GM18502 (cell line): Measurements from ENCODE around the gene FOS.

Experiments used
- ATAC-seq: cut with Tn5 transposase; IDR thresholded peaks from one replicate; pipeline ENCODE4 v1.9.1; 2021; ENCODE audit warnings: mild to moderate bottlenecking; ENCODE audit not compliant: unreplicated experiment, poor library complexity

Gene FOS

DNA sequence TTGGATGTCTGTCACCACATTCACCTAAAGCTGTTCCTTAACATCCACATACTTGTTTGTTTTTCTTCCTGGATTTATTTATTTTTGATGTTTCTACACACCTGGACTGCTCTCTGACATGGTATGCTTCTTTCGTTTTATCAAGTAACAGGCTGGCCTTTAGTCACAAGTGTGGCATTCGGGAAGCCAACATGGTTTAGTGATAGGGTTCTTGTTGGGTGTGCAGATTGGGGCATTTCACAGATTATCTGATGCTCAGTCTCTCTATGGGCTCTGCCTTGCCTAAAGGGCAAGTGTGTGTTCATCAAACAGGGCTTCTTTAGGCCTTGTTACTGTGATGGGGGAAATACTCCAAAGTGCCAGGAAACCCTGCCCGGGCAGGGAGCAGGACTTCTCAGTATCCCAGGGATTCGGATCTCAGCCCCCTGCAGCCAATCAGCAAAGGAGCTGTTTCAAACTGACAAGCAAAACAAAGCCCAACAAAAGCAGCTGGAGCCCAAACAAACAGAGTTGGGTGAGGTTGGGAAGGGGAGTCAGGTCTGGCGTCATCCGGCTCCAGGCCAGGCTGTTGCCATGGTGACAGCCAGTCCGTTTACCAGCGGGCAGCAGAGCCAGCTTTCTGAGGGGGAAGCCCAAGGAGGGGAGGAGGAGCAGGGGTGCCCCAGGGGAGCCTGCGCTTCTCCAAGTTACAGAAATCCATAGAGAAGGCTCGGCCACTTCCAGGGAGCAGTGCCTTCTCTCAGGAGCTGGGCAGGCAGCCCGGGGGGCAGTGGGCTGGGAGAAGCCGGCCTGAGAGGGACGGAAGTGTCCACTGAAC is 31.9 kb downstream of the FOS start:
- no peak for ATAC-seq

DNA sequence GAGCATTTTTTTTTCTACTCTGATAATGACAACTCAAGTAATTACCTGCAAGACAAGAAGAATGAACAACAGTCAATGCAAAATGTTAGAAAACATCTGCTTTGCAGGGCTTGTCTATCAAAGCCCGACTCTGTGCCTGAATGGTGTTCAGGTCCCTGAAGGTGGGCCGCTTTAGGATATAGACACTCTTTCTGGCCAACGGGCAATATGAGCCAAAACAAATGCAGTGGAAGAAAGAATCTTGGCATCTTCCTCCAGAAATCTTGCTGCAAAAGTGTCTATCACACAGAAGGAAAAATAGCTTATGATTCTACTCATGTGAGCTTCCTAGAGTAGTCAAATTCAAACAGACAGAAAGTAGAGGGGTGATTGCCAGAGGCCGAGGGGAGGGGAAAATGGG is 32.7 kb downstream of the FOS start:
- no peak for ATAC-seq

DNA sequence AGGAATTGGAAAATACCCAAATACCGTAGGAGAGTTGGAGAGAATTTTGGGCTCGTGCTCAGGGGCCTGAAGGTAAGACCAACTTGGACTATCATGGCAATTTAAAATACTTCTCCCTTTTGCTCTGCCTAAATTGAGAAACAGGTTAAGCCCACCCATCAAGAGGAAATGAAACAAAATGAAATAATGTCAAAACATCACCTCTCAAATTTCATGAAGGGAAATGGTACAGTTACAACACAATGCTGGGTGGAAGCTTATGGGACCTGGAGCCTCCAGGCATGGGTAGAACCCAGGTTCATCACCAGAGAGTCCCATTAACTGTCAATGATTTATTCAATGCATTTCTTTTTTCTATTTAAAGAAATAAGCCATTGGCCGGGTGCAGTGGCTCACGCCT is 33.7 kb downstream of the FOS start:
- ATAC-seq = no peak

DNA sequence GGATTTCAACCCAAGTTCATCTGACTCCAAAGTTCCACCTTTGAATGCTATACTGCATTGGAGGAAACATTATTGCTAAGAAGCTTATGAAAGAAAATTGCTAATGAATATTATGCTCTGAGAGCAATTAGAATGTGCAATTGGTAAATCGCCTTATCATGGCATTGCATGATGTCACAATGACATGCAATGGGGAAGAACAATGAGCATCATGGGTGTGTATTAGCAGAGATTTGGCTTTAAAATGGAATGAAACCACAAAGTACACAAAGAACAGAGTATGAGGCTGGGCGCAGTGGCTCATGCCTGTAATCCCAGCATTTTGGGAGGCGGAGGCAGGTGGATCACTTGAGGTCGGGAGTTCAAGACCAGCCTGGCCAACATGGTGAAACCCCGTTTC is 34.7 kb downstream of the FOS start:
- ATAC-seq = no peak

DNA sequence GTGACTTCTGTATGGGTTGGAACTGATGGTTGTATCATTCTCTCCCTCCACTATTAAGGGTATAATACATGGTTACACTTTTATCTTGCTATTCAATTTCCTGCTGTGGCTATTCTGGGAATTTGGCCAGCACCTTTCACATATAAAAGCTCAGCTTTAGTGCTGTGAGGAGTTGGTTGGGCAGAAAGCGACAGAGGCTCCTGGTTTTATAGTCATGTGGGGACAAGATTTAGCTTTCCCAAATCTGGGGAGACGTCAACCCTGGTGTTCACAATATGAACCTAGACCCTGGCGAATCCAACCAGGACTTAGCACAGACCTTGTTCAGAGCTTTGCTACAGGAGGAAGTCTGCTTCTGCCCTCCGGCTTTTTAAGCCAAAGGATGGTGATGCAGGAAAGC is 36.5 kb downstream of the FOS start:
- no peak for ATAC-seq

DNA sequence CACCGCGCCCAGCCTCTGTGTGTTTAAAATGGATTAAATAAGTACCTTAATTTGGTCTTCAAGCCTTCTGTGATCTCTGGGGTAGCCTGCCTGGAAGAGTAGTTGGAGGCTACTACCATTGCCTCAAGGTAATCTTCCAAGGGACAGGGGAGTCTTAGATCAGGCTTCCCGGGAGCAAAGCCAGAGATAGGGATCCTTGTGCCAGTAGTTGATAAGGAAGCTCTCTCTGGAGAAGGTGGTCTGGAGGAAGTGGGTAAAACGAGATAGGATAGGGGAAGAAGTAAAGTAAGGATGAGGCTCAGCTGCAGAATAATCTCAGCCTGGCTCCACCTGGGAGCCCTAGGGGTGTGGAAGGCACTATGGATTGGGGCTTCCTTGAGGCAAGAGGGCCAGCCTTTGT is 38.5 kb downstream of the FOS start:
- no peak for ATAC-seq

DNA sequence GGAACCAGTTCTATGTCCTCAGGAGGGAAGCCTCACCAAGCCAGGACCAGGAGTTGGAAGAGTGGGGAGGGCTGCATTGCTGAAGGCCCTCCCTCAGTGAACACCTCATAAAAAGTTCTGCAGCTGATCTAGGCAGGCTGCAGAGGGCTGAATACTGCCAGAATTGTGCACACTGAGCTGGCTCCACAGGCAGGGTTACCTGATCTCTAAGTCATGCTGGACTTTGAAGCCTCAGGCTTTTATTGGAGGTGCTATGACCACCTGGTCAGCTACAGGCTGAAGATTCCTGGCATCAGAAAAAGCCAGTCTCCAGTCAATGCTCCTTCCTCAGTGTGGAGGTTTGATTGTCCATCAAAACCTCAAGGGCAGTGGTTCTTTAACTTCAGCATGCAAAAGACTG is 39.7 kb downstream of the FOS start:
- ATAC-seq = no peak

DNA sequence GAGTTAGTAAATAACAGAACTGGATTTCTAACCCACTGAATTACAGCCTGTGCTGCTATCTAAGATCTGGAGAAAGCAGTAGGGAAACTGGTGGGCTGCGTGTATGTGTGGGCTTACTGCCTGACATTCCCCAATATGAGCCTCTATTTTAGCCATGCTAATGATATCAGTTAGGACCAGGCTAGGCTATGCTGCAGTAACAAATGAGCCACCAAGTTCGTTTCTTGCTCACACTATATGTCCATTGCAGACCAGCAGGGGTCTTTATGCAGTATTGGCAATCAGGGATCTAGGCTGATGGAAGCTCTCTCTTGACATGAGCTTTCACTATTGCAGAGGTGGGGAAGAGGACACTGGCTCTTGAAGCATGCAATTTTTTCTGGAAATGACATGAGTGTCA is 40.4 kb downstream of the FOS start:
- ATAC-seq = no peak

DNA sequence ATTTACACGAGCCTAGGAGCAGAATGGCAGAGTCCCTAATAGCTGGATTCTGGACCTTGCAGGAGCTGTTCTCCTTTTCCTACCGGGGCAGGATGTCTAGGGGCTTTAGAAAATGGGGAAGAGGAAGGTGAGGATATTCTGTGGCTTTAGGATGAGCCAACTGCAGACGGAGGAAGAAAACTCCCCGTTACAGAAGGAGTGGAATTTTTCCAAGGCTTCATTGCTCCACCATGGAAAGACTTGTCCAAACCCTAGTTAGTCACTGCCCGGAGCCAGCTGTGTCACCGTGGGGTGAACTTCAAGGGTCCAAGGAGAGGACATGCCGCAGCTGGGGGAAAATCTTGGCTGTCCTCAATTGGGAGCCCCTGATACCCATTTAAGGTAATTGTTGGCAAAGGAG is 41.6 kb downstream of the FOS start:
- no peak for ATAC-seq

DNA sequence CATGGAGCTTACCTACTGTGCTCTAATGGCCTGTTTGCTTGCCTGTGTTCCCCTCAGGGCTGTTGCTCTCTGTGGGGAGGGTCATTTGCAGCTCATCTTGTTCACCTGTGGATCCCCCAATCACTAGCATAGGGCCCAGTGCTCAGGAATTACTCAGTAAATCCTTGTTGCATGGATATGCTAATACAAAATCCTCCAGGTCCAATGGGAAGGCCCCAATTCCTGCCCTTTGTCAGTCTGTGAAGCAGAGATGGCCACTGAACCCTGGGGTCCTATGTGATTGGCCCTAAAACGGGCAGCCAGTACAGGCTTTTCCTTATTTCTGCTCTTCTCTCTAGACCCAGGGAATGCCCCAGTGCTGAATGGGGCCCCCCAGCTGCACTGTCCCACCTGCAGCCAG is 44.1 kb downstream of the FOS start:
- ATAC-seq = no peak

DNA sequence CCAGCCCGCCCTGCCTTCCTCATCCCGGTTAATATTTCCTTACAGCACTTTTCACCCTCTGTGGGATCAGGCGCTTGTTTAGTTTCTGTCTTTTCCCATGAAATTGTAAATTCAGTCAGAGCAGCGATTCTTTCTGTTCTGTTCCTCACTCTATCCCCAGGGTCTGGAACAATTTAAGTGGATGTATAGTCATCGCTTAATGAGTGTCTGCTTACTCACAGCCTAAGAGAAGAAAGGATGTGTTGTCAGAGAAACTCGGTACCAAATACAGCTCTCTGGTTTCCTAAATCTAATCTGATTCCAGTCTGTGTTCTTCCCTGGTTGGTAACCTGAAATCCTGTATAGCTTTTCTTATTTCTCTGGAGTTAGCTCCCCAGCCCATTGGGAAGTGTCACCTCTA is 44.9 kb downstream of the FOS start:
- no peak for ATAC-seq

DNA sequence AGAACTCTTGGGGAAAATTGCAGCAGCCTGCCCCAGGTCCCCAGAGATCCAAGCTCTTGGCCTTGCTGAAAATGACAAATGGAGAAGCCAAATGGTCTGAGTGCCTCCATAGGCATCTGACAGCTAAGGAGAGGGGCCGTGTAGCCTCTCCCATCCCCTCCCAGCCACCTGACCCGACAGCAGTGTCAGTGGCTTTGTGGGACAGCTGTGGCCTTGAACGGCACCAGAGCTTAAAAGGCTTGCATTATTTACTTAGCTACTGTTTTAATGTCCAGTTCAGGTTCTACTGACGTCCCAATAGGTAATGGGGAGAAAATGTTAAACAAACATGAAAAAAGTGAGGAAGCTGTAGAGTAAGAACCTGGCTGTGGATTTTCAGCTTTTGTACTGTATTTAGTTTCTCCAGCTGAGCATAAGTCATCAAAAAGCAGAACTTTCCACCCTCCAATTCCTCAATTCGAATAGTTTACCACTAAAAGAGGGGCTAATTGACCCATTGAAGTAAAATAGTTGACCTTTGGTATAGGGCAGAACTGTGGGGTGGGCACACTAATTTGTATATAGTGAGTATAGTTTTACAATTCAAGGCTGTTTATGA is 50.0 kb downstream of the FOS start:
- ATAC-seq = no peak

DNA sequence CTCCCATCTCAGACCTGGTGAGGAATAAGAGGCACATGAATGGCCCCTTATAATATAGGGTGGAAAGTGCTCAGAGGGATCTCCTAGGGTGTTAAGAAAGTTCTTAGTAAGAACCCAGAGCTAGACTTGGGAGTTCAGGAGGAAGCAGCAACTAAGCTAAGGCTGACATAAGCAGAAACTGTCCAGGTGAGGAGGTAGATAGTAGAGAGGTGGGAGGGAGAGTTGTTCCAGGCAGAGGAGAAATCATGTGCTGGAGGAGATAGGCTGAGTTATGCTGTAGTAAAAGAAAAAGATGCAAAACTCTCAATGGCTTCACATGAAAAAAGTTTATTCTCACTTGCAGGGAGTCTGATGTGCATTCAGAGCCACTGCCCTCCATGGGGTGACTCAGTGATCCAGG is 50.7 kb downstream of the FOS start:
- ATAC-seq = no peak

DNA sequence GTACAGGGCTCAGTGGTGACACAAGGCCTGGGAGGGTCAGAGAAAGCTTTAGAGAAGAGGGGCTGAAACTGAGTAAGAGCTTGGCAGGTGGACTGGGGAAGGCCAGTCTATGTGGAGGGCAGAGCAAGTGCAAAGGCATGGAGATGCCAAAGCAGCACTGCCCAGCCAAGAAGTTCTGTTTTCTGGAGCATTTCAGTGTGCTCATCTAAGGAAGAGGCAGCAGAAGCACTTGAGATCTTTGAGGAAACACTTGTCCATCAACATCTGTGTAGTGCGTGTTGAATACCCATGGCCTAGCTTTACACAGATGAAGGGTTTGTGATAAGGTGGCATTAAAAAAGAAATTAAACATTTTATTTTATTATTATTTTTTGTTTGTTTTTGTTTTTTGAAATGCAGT is 52.8 kb downstream of the FOS start:
- ATAC-seq = no peak
